Stimulated activated naive CD4-positive, alpha-beta T cell (primary cell): ENCODE results near the gene GABRR2.

ENCODE experiments used
- DNase-seq, 6 experiments: peaks; one replicate each; lab custom pipeline; 2025; lab: John Stamatoyannopoulos, UW

GABRR2 gene

DNA sequence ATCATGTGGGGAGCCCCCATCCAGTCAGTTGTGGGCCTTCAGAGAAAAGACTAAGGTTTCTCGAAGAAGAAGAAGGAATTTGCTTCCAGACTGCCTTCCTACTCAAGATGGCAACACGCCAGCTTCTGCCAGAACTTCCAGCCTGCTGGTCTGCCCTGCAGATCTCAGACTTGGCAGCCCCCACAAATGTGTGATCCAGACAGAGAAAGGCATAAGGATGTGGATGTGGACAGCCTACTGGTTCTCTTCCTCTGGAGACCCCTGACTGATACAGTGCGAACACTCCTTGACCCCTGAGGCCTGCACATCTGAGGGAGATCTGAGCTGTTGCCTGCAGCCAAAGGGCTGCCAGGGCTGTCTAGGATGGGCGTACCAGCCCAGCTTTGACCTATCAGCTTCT, 106.5 kb downstream of the GABRR2 start:
- no peak for DNase-seq
